ENCODE data around the gene KLB.
A peak's percentile ranks its signal among the peaks of the same experiment; 100 is the strongest.
"Not testable (repeated sequence)": the region's sequence is repeated elsewhere in the genome, so short reads cannot be mapped to it uniquely, and the experiment has no call there.

KLB gene

DNA sequence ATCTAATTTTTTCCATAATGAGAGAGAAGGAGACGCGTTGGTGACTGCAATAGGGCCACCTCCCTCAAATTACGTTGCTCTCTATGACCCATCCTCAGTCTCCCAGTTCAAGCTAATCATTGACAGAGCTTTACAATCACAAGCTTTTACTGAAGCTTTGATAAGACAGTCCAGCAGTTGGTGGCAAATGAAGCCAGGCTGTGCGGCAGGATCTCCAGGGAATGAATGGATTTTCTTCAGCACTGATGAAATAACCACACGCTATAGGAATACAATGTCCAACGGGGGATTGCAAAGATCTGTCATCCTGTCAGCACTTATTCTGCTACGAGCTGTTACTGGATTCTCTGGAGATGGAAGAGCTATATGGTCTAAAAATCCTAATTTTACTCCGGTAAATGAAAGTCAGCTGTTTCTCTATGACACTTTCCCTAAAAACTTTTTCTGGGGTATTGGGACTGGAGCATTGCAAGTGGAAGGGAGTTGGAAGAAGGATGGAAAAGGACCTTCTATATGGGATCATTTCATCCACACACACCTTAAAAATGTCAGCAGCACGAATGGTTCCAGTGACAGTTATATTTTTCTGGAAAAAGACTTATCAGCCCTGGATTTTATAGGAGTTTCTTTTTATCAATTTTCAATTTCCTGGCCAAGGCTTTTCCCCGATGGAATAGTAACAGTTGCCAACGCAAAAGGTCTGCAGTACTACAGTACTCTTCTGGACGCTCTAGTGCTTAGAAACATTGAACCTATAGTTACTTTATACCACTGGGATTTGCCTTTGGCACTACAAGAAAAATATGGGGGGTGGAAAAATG, at the start of gene KLB:
Gene KLB, plus strand, starts transcription at position 168 of the 821 bp plus-strand sequence. Its CDS starts 20 bp downstream, at position 188.
- no peak for DNase-seq

GRCh38 chr4:39357002-39357401, 49.7 kb upstream of the KLB start:
- no peak for DNase-seq

- DNase-seq: not testable (repeated sequence)
Observed at GRCh38 chr4:39360611-39361010, 46.1 kb upstream of the KLB start.

- no peak for DNase-seq
Observed at GRCh38 chr4:39362827-39363226, 43.9 kb upstream of the KLB start.

DNA sequence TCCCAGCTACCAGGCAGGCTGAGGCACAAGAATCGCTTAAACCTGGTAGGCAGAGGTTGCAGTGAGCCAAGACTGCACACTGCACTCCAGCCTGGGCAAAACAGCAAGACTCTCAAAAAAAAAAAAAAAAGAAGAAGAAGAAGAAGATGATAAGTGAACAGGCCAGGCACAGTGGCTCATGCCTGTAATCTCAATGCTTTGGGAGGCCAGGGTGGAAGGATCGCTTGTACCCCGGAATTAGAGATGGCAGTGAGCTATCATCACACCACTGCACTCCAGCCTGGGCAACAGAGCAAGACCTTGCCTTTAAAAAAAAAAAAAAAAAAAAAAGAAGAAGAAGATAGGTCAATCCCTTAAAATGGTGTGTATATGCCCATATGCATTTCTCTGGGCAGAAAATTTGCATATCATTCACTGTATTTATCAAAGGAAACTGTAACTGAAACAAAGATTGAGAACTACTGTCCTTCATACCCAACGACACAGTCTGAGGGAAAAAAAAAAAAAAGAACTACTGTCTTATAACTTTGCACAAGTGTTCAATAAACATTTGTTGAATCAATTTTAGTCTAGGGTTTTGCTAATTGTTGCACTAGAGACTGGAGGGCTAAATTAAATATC, 42.8 kb upstream of the KLB start:
- DNase-seq: no peak

DNA sequence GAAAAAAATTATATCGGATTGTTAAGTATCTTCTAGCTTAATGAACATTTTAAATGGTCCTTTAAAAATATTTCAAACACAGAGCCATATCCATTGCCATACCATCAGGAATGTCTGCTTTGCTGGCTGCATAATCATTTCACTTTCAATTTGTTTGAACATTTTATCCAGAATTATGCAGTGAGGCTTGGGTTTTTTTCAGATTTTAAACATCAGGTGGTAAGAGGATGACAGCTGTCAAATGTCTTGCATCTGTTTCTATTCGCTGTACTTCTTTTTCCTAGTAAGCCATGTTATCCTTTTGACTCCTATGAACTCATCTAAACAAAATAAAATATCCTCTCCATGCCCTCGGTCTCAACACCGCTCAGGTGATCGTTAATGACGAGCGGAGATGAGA, 41.4 kb upstream of the KLB start:
- no peak for DNase-seq

GRCh38 chr4:39365830-39366771, 40.6 kb upstream of the KLB start, which contains the start of gene RFC1:
RFC1 (minus strand) TSS chr4:39366362; CDS start chr4:39366241, 121 bp downstream.
- DNase-seq: peak; percentile 40

GRCh38 chr4:39367166-39367565, 39.6 kb upstream of the KLB start:
- DNase-seq: no peak

DNA sequence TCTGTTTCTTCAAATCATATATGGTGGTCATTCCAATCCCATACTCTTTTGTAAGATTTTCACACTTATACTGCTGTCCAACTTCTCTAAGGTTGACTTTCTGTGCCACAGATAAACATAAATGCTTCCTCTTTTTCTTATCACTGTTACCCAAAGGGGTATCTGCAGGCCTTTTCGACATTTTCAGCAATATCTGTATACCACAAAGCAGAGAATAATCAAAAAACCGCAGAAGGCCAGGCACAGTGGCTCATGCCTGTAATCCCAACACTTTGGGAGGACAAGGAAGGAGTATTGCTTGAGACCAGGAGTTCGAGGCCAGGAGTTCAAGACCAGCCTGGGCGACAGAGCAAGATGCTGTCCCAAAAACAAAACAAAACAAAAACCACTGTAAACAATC, 37.4 kb upstream of the KLB start:
- DNase-seq: no peak

DNA sequence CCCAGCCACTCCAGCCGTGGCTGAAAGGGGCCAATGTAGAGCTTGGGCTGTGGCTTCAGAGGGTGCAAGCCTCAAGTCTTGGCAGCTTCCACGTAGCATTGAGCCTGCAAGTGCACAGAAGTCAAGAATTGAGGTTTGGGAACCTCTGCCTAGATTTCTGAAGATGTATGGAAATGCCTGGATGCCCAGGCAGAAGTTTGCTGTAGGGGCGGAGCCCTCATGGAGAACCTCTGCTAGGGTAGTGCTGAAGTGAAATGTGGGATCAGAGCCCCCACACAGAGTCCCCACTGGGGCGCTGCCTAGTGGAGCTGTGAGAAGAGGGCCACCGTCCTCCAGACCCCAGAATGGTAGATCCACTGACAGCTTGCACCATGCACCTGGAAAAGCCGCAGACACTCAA, 35.5 kb upstream of the KLB start:
- not testable (repeated sequence) for DNase-seq

GRCh38 chr4:39375478-39375877, 31.3 kb upstream of the KLB start:
- no peak for DNase-seq

DNA sequence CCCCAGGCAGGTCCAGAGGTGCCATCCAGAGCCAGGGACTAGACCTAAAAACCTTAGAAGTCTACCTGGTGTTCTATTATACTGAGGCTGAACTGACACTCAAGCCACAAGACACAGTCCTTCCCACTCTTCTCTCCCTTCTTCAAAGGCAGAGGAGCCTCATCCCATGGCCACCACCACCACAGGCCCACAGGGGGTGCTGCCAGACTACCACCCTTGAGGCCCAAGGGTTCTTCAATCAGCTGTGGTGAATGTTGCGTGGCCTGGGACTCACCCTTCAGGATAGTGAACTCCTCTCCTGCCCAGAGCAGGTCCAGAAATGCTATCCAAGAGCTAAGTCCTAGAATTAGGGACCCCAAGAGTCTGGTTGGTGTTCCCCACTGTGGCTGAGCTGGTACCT, 23.0 kb upstream of the KLB start:
- DNase-seq: no peak

GRCh38 chr4:39384563-39384962, 22.2 kb upstream of the KLB start:
- DNase-seq: no peak

DNA sequence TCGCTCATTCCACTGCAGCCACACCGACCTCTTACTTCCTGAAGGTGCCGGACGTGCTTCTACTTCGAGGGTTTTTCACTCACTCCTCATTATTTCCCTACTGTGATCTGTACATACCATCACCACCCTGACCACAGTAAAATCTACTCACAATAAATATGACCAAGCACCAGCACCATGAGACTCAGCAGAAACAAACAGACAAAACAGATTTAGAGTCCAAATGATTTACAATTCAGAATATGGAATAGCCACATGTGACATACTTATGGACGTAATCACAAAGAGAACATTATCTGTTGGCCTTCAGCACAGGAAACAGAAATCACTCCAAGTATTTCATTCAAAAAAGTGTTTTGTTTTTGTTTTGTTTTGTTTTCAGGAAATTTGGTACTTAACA, 16.1 kb upstream of the KLB start:
- DNase-seq: no peak

DNA sequence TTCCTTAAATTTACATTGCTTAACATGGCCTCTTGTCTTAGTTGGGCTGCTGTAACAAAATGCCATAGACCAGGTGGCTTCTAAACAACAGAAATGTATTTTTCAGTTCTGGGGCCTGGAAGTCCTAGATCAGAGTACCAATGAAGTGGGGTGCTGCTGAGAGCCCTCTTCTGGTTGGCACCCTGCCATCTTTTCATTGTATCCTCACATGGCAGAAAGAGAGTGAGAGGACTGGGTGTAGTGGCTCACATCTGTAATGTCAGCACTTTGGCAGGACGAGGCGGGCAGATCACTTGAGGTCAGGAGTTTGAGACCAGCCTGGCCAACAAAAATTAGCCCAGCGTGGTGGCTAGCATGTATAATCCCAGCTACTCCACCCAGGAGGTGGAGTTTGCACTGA, 12.0 kb upstream of the KLB start:
- DNase-seq: no peak

DNA sequence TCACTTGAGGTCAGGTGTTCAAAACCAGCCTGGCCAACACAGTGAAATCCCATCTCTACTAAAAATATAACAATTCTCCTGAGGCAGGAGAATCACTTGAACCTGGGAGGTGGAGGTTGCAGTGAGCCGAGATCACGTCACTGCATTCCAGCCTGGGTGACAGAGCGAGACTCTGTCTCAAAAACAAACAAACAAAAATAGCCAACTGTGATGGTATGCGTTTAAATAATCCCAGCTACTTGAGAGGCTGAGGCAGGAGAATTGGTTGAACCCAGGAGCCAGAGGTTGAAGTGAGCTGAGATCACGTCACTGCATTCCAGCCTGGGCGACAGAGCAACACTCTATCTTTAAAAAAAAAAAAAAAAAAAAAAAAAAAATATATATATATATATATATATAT, 5.1 kb upstream of the KLB start:
- not testable (repeated sequence) for DNase-seq

GRCh38 chr4:39407584-39407885, 805 bp downstream of the KLB start:
- DNase-seq: no peak

DNA sequence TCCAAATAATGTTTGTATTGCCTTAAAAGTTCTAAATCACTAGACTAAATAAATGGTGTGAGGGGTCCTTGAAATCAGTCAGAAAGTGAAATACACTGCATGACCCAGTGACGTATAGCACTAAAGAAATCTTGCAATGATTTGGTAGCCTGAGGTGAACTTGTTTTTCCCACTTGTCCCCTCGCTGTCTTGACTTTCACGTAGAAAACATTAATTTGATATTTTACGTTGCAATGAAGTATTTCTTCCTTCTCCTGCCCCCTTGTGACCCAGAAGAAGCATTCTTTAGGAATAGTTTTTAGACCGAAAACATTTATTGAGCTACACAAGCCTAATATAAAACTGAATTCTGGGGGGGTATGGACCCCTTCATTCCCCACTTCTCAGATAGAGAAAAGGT, 3.7 kb downstream of the KLB start:
- no peak for DNase-seq

- not testable (repeated sequence) for DNase-seq
Observed at GRCh38 chr4:39411561-39411960, 4.8 kb downstream of the KLB start.

DNA sequence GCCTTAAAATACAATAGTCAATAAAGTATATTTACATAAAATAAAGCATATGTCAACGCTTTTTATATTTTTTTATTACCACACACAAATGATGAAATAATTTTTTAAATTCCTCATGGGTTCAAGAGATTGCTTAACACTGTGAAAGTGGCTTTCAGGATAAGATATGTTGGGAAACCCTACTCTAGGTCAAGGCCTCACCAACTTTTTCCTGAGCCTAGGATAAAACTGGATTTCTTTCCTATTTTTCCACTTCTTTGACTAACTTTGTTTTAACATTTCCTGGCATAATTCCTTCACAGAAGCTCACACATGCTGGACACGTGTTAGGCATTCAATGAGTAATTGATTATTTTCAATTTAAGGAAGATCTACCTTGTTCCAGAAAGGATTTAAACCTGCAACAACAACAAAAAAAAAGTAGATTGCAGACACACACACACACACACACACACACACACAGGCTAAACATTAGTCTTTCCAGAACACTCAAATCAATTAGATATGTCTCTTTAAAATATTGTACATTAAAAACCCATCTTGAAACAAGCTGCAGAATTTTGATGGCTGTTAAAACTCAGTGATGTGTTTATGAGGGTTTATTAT, 9.1 kb downstream of the KLB start:
- no peak for DNase-seq

DNA sequence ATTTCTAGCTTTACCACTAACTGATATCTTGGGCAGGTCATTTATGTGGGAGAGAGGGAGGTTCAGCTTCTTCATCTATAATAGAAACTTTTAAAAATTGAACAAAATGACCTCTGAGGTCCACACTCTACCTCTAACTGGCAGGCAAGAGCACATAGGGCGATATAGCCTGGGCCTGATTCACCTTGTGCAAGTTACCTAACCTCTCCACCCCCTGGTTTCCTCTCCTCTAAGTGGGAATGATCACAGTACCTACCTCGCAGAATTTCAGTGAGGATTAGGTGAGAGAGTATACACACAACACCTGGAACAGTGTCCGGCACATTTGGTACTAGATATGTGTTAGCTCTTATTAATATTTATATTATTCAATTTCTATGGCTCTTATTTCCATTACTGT, 15.5 kb downstream of the KLB start:
- DNase-seq: no peak

GRCh38 chr4:39425297-39425696, 18.6 kb downstream of the KLB start:
- DNase-seq: not testable (repeated sequence)

- DNase-seq: no peak
Observed at GRCh38 chr4:39426728-39427127, 20.0 kb downstream of the KLB start.

Data from NCI-H1436 treated with DMSO at 0.1 percent for 48 hours (cell line).